GM23338 (cell line): Measurements from ENCODE around the gene EN2. TPM values are rescaled to one million over a fixed set of nuclear protein-coding genes. Genes with fewer than 3 reads are reported as not detected.

ENCODE experiments used
- ATAC-seq: fragments of 200-7000 bp; cut with Tn5 transposase; 3 replicates; pipeline ENCODE4 v1.9.1; 2020
- DNase-seq: peaks from one replicate; pipeline ENCODE4 v3.0.0-alpha.2; 2015; ENCODE audit warnings: low spot score
- H2AFZ ChIP-seq: fragments of 200-600 bp; sonication (generic); 2 replicates; pipeline ENCODE4 v1.8.0; 2016; ENCODE audit warnings: antibody characterized with exemption, mild to moderate bottlenecking, moderate library complexity
- H3F3A ChIP-seq: fragments of 200-600 bp; sonication (generic); replicated peaks from 2 replicates; pipeline ENCODE4 v1.8.0; 2017; ENCODE audit warnings: antibody characterized with exemption, mixed run types, low read depth
- H3K27ac ChIP-seq: fragments of 200-600 bp; sonication (generic); 2 replicates; pipeline ENCODE4 v1.6.1; 2016; ENCODE audit warnings: low read depth
- H3K27me3 ChIP-seq: fragments of 200-600 bp; sonication (generic); 2 replicates; pipeline ENCODE4 v1.8.0; 2016; ENCODE audit warnings: mild to moderate bottlenecking, mixed run types, moderate library complexity; ENCODE audit not compliant: insufficient read depth
- H3K36me3 ChIP-seq: fragments of 200-600 bp; sonication (generic); 2 replicates; pipeline ENCODE4 v1.8.0; 2016; ENCODE audit warnings: mild to moderate bottlenecking; ENCODE audit not compliant: insufficient read depth
- H3K4me1 ChIP-seq: fragments of 200-600 bp; sonication (generic); 2 replicates; pipeline ENCODE4 v1.8.0; 2016; ENCODE audit warnings: mild to moderate bottlenecking, moderate library complexity; ENCODE audit not compliant: insufficient read depth
- H3K4me2 ChIP-seq: fragments of 200-600 bp; sonication (generic); 2 replicates; pipeline ENCODE4 v1.7.1; 2017; ENCODE audit warnings: mixed run types
- H3K4me3 ChIP-seq: fragments of 200-600 bp; sonication (generic); 2 replicates; pipeline ENCODE4 v1.6.1; 2016; ENCODE audit warnings: mixed run types
- H3K79me2 ChIP-seq: fragments of 200-600 bp; sonication (generic); replicated peaks from 2 replicates; pipeline ENCODE4 v1.8.0; 2017; ENCODE audit warnings: mild to moderate bottlenecking; ENCODE audit not compliant: insufficient read depth
- H3K9me2 ChIP-seq: fragments of 200-600 bp; sonication (generic); 2 replicates; pipeline ENCODE4 v1.8.0; 2017; ENCODE audit not compliant: insufficient read depth
- H4K20me1 ChIP-seq: fragments of 200-600 bp; sonication (generic); replicated peaks from 2 replicates; pipeline ENCODE4 v1.8.0; 2017; ENCODE audit warnings: mild to moderate bottlenecking; ENCODE audit not compliant: insufficient read depth
- H3K27ac Mint-ChIP-seq: 2 replicates; pipeline ENCODE4 v1.8.0; 2020; ENCODE audit warnings: inconsistent platforms, mild to moderate bottlenecking, moderate library complexity, mixed read lengths
- H3K27me3 Mint-ChIP-seq: 3 replicates; pipeline ENCODE4 v1.8.0; 2022; ENCODE audit warnings: low read depth, mild to moderate bottlenecking, moderate library complexity, mixed read lengths, inconsistent platforms; ENCODE audit not compliant: insufficient read depth, poor library complexity
- H3K36me3 Mint-ChIP-seq: 3 replicates; pipeline ENCODE4 v1.8.0; 2021; ENCODE audit warnings: low read depth, mild to moderate bottlenecking, inconsistent platforms, moderate library complexity, mixed read lengths
- H3K4me1 Mint-ChIP-seq: 3 replicates; pipeline ENCODE4 v1.8.0; 2020; ENCODE audit warnings: mild to moderate bottlenecking, inconsistent platforms, mixed read lengths
- H3K4me3 Mint-ChIP-seq: 3 replicates; pipeline ENCODE4 v1.8.0; 2021; ENCODE audit warnings: moderate library complexity, mild to moderate bottlenecking, inconsistent platforms, mixed read lengths
- H3K9me3 Mint-ChIP-seq: 3 replicates; pipeline ENCODE4 v1.8.0; 2020; ENCODE audit warnings: moderate library complexity, mild to moderate bottlenecking, inconsistent platforms, mixed read lengths
- EZH2 ChIP-seq: fragments of 200-600 bp; sonication (generic); IDR thresholded peaks from one replicate; pipeline ENCODE4 v1.8.0; 2017; ENCODE audit warnings: antibody characterized with exemption, mild to moderate bottlenecking, low read depth; ENCODE audit not compliant: unreplicated experiment
- JUNB ChIP-seq: IDR thresholded peaks from one replicate; pipeline ENCODE4 v1.6.1; 2016; ENCODE audit warnings: antibody characterized with exemption; ENCODE audit not compliant: unreplicated experiment
- ZNF462 ChIP-seq: fragments of 250-450 bp; sonication (Bioruptor Pico); IDR thresholded peaks from 2 replicates; pipeline ENCODE4 v1.5.0; 2020; ENCODE audit warnings: mild to moderate bottlenecking, moderate library complexity
- polyA plus RNA-seq: library from polyadenylated mRNA; unstranded; fragments of >200 nt; fragmentation: Nextera tagmentation; extraction: Ambion mirVana; gene quantifications from 2 replicates; pipeline ENCODE4 v1.2.1, GENCODE V29; 2016
- total RNA-seq: library from RNA; depleted of rRNA; stranded (reverse); fragments of >200 nt; shearing (Covaris generic); gene quantifications from 2 replicates; pipeline ENCODE4 v1.2.3, GENCODE V29; 2014

The EN2 gene
- total and polyA plus RNA-seq, 2 experiments from 2014 or later: not detected

GRCh38 chr7:155470686-155471638 lies 13.0 kb downstream of the EN2 start:
- H2AFZ ChIP-seq: no peak overlapping the region

More at GRCh38 chr7:155470686-155471638, 13.0 kb downstream of the EN2 start:
- H3K9me3 Mint-ChIP-seq: peaks cover 2% of the 10 kb centered on the region; the same call in 1 of the 3 replicates
- peaks cover 100% of the 10 kb centered on the region for H3K27me3 Mint-ChIP-seq
- H3K4me3 Mint-ChIP-seq: peak overlapping the region; percentile 49; the same call in 1 of the 3 replicates
- H3K27me3 ChIP-seq: peaks cover 100% of the 10 kb centered on the region
- H3F3A ChIP-seq: peaks cover 24% of the 10 kb centered on the region
- H3K9me2 ChIP-seq: no peaks in the 10 kb centered on the region
- no peak overlapping the region for H3K27ac ChIP-seq
- H4K20me1 ChIP-seq: peaks cover 29% of the 10 kb centered on the region
- no peaks in the 10 kb centered on the region for H3K36me3 Mint-ChIP-seq
- H3K79me2 ChIP-seq: no peaks in the 10 kb centered on the region
- DNase-seq: peak; percentile 27
- H3K4me2 ChIP-seq: peak overlapping the region; percentile 67
- TF ChIP-seq JUNB (no peak), EZH2 (peak; percentile 72), ZNF462 (no peak)
- no peaks in the 10 kb centered on the region for H3K36me3 ChIP-seq
- H3K4me1 ChIP-seq: peaks cover 46% of the 10 kb centered on the region
- peaks cover 36% of the 10 kb centered on the region for H3K4me1 Mint-ChIP-seq
- peak overlapping the region; percentile 38 for H3K4me3 ChIP-seq
- no peak for ATAC-seq
- no peak overlapping the region for H3K27ac Mint-ChIP-seq
